GM18909 (cell line): ENCODE data around the gene RNF215.
"Not testable (repeated sequence)": the region's sequence is repeated elsewhere in the genome, so short reads cannot be mapped to it uniquely, and the experiment has no call there.

Experiments used
- ATAC-seq: cut with Tn5 transposase; IDR thresholded peaks from one replicate; pipeline ENCODE4 v1.9.1; 2021; ENCODE audit warnings: mild to moderate bottlenecking; ENCODE audit not compliant: unreplicated experiment, poor library complexity

The RNF215 gene

GRCh38 chr22:30421695-30422480, 34.7 kb upstream of the RNF215 start:
- ATAC-seq: no peak

GRCh38 chr22:30420347-30421125, 33.3 kb upstream of the RNF215 start:
- ATAC-seq: no peak

GRCh38 chr22:30416837-30417236, 29.6 kb upstream of the RNF215 start:
- ATAC-seq: no peak

- no peak for ATAC-seq
Measured at GRCh38 chr22:30416403-30416802, 29.2 kb upstream of the RNF215 start.

GRCh38 chr22:30414525-30415047, 27.4 kb upstream of the RNF215 start:
- no peak for ATAC-seq

GRCh38 chr22:30413745-30414524, 26.7 kb upstream of the RNF215 start:
- no peak for ATAC-seq

- no peak for ATAC-seq
Measured at GRCh38 chr22:30413001-30413400, 25.8 kb upstream of the RNF215 start.

GRCh38 chr22:30411780-30412179, 24.6 kb upstream of the RNF215 start:
- no peak for ATAC-seq

GRCh38 chr22:30408388-30409102, 21.3 kb upstream of the RNF215 start:
- ATAC-seq: no peak

- ATAC-seq: no peak
Measured at GRCh38 chr22:30406400-30406799, 19.2 kb upstream of the RNF215 start.

- ATAC-seq: no peak
Measured at GRCh38 chr22:30405731-30406130, 18.5 kb upstream of the RNF215 start.

GRCh38 chr22:30404307-30404706, 17.1 kb upstream of the RNF215 start:
- no peak for ATAC-seq

- ATAC-seq: not testable (repeated sequence)
Measured at GRCh38 chr22:30402766-30403104, 15.5 kb upstream of the RNF215 start.

- no peak for ATAC-seq
Measured at GRCh38 chr22:30402028-30402765, 15.0 kb upstream of the RNF215 start.

GRCh38 chr22:30401024-30401423, 13.8 kb upstream of the RNF215 start:
- not testable (repeated sequence) for ATAC-seq

GRCh38 chr22:30400159-30400558, 12.9 kb upstream of the RNF215 start:
- no peak for ATAC-seq

- ATAC-seq: no peak
Measured at GRCh38 chr22:30399718-30400117, 12.5 kb upstream of the RNF215 start.

- no peak for ATAC-seq
Measured at GRCh38 chr22:30398685-30399680, 11.8 kb upstream of the RNF215 start.
